Gastroesophageal sphincter (tissue), 3 donors: Measurements from ENCODE around the gene ZNHIT6.

Experiments
- CTCF ChIP-seq, 4 experiments: fragments of 200-600 bp in 2 of 4; fragments of 450-650 bp in 2 of 4; sonication (generic) in 1 of 4; IDR thresholded peaks; one replicate each; pipeline ENCODE4 v1.5.1; 2017 to 2019; ENCODE audit warnings: antibody characterized with exemption in 4 of 4, mild to moderate bottlenecking in 2 of 4, moderate library complexity in 2 of 4
- POLR2A ChIP-seq, 2 donors: fragments of 450-650 bp; IDR thresholded peaks; one replicate each; pipeline ENCODE4 v1.6.1; 2017; ENCODE audit warnings: antibody characterized with exemption in 2 of 2, mild to moderate bottlenecking in 2 of 2, moderate library complexity in 1 of 2
- POLR2AphosphoS5 ChIP-seq: sonication (generic); formaldehyde crosslinking; IDR thresholded peaks from one replicate; pipeline ENCODE4 v1.6.1; 2017; ENCODE audit warnings: antibody characterized with exemption

- TF ChIP-seq CTCF (IDR thresholded peaks at IDR 0.05), result no peak
- no peak for TF ChIP-seq POLR2A (IDR thresholded peaks at IDR 0.05)
- no peak for TF ChIP-seq POLR2AphosphoS5
Observed at GRCh38 chr1:85615586-85616363, 92.5 kb downstream of the ZNHIT6 start.
